SH-SY5Y (cell line): Measurements from ENCODE around the gene CTSD.

Experiments used
- GATA2 ChIP-seq: IDR thresholded peaks from 2 replicates; pipeline ENCODE4 v1.6.1; 2011; ENCODE audit warnings: mild to moderate bottlenecking, low read depth, low read length
- GATA3 ChIP-seq: IDR thresholded peaks from 2 replicates; pipeline ENCODE4 v1.6.1; 2011; ENCODE audit warnings: low read depth, mild to moderate bottlenecking, low read length, moderate library complexity

DNA sequence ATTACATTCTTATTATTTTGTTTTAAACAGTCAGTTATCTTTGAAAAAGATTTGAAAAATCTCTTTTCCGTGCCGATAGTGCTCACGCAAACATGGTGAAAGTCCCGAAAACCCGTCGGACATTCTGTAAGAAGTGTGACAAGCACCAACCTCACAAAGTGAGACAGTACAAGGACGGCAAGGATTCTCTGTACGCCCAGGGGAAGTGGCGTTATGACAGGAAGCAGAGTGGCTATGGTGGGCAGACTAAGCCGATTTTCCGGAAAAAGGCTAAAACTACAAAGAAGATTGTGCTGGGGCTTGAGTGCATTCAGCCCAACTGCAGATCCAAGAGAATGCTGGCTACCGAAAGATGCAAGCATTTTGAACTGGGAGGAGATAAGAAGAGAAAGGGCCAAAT, 28.7 kb upstream of the CTSD start:
- no peak for TF ChIP-seq GATA2
- TF ChIP-seq GATA3, result no peak
